Melanocyte of skin (primary cell): ENCODE results near the gene YIPF1. TPM values are rescaled to one million over a fixed set of nuclear protein-coding genes. Genes with fewer than 3 reads are reported as not detected.

Source experiments
- small RNA-seq, 2 donors: library from RNA; depleted of rRNA; stranded (forward); fragments of <200 nt; gene quantifications; one replicate each; pipeline ENCODE3, GENCODE V24; 2012
- total RNA-seq, 2 donors: library from RNA; depleted of rRNA; stranded (reverse); fragments of >200 nt; gene quantifications; 2 replicates each; pipeline ENCODE4 v1.2.3, GENCODE V29; 2012

The YIPF1 gene
- total RNA-seq: 10 to 100 TPM; 31.3 to 32.6 TPM

DNA sequence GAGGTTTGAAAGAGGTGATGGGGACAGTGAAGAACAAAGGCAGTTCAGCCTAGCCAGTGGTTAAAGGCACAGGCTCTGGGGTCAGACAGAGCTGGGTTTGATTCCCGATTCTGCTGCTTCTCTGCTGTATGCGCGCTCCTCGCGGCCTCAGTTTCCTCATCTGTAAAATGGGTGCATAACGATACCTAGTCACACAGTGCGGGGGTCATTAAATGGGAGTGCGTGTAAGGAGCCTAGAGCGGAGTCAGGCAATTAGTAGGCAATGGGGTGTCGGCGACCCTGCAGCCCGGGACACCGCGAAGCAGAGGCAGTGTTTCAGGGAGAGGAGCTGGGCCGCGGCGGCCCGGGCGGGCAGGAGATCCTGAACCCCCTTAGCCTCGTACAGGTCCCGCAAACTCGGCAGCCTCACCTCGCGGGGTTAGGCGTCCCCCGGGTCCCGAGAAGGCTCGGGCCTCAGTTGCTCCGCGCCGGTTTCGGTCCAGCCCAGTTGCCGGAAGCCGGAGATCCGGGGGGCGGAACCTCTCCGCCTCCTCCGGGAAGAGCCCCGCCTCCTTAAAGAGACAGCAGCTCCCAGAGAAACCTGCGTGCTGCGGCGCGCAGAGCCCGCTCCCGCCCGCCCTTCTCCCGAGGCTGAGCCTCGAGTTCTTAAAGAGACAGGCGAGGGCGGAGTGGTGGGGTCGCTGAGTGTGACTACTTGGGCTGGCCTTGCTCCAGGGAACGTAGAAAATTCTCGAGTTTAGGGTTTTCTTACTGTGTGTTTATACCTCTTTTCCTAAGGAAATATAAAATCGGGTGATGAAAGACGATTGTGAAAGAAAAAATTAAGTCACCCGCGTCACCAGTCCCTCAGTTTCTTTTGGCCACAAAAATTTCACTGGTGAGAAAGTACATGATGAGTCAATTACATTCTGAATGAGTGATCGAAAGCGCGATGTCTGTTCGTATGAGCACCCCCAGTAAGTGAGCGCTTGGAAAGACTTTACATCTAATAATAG lies at the start of gene YIPF1:
Gene YIPF1, minus strand, starts transcription at position 494 of the 995 bp plus-strand sequence. CDS start 860 bp downstream, outside the sequence.

DNA sequence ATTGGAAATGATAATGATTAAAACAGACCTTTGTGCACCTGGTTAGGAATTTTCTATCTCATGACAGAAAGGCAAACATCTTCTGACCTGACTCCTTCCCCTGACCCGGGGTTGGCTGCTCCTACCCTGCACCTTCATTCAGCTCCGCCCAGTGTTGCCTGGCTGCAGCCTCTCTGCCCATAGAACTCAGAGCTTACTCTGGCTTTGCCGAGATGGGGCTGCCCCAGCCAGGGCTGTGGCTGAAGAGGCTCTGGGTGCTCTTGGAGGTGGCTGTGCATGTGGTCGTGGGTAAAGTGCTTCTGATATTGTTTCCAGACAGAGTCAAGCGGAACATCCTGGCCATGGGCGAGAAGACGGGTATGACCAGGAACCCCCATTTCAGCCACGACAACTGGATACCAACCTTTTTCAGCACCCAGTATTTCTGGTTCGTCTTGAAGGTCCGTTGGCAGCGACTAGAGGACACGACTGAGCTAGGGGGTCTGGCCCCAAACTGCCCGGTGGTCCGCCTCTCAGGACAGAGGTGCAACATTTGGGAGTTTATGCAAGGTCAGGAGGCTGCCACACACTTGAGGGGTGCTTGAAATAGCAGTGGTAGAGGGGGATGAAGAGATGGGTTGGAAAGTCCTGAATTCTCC lies 4.5 kb upstream of the YIPF1 start, which contains the start of gene DIO1:
Gene DIO1, plus strand, starts transcription at position 189 of the 638 bp plus-strand sequence. Its CDS starts 24 bp downstream, at position 213.

DNA sequence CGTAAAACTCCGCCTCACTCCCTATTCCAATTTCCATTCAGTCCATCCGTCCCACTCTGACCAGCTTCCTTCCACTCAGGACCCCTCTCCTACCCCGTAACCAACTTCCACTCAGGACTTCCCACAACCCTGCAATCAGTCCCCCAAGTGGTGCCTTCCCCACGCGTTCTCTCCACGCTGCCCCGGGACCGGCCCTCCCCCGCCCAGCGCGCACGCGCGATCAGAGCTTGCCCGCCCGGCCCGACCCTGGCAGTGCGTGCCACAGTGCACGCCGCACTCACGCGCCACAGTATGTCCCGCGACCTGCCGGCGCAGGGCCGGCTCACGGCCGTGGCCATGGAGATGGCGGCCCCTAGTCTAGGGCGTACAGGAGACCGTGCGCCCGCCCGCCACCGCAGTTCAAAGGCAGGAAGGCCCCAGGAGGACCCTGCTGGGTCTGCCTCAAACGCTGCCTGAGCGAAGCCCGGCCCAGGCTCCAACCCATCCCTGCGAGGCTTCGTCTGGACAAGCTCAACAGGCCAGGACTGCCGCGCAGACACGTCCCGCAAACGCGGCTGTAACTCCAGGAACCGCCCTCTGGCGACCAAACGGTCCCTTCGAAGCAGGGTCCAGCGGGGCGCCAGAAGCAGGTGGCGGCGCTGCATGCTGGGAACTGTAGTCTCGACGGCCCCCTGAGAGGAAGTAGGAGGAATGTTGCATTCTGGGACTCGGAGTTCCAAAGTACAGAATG lies 51.5 kb downstream of the YIPF1 start, which contains the start of gene NDC1:
Gene NDC1, minus strand, starts transcription at position 373 of the 730 bp plus-strand sequence. Its CDS starts 35 bp downstream, at position 338.

Small RNA genes lying within 50 kb of the gene (small RNA-seq; reads per million reads assigned to genes)
- 0 reads per million in 2 donors for gene AL049745.1

Other genes with a start within 250 kb of the YIPF1 start
- under 1 TPM; under 0.01 to 0.33 TPM for gene GLIS1, start 150.6 kb downstream of the YIPF1 start, total RNA-seq
- 10 to 100 TPM; 15.1 to 48.0 TPM for gene NDC1, start 51.5 kb downstream of the YIPF1 start, total RNA-seq
- gene DIO1, start 4.4 kb upstream of the YIPF1 start, total RNA-seq: under 1 TPM in 1 of 2 donors, not detected in 1; under 0.01 TPM
- 10 to 100 TPM; 28.9 to 44.6 TPM for gene IFT25, start 55.9 kb upstream of the YIPF1 start, total RNA-seq
- 10 to 100 TPM; 21.7 to 32.0 TPM for gene LRRC42, start 56.6 kb upstream of the YIPF1 start, total RNA-seq
- not detected for gene LDLRAD1, start 128.4 kb upstream of the YIPF1 start, total RNA-seq
- gene TMEM59, start 163.4 kb upstream of the YIPF1 start, total RNA-seq: 100 to 1,000 TPM; 176 to 214 TPM
- 1 to 10 TPM; 3.1 to 5.0 TPM for gene TCEANC2, start 163.8 kb upstream of the YIPF1 start, total RNA-seq